ENCODE data around the gene EHD4.

DNA sequence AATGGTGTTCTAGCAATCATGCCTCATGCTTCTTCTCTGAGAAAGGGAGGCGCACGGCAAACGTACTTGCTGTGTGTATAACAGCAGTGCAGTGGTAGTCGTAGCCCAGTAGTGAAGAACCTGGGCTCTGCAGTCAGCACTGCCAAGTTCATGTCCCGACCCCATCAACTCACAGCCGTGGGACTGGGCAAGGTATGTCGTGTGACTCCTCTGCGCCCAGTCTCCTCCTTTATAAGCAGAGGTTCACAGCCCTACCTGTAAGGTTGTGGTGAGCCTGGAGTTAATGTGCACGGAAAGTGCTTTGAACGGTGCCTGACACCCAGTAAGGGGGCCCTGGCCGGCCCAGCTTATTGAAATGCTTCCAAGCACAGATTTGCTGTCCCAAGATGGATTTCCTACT lies 26.6 kb downstream of the EHD4 start:
- TF ChIP-seq CTCF (conservative IDR thresholded peaks at IDR 0.05 in 1 of 2, IDR thresholded peaks at IDR 0.05 in 1 of 2; ENCODE audit: low read depth in 1 of 2, low read length in 2 of 2) (no peak), EZH2 (IDR thresholded peaks at IDR 0.05; ENCODE audit: low read length, missing control alignments) (no peak)

Measured in fibroblast of lung (primary cell).